NCI-H2081 treated with DMSO at 0.1 percent for 48 hours (cell line): ENCODE results near the gene EIF3L.

ENCODE experiments used
- DNase-seq: peaks from one replicate; lab custom pipeline; 2025; lab: John Stamatoyannopoulos, UW

The EIF3L gene

DNA sequence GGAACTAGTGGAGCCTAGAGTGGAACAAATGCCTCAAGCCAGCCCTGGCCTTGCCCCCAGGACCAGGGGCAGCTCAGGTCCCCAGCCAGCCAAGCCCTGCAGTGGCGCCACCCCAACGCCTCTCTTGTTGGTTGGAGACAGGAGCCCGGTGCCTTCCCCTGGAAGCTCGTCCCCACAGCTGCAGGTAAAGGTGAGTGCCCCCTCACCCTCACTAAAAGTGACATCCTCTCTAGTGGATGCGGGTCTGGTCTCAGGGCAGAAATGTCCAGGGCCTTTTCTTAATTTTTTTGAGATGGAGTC is 78.4 kb downstream of the EIF3L start:
- DNase-seq: no peak

DNA sequence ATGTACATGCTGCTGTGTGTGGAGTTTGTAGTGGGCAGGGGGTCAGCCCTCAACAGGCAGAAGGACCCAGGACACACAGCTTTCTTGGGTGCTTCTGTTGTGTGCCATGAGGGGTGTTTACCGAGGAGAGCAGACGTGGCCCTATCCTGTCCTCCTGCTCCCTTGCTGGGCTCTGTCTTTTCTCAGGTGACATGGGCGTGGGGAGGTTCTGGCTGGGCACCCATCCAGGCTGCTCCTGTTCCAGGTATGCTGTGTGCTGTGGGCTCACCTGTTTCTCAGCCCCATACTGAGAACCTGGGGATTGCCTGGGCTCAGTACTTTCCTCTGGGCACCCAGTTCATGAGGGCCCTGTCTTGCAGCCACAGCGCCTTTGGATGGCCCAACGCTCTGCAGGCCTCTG is 80.2 kb downstream of the EIF3L start:
- DNase-seq: no peak

DNA sequence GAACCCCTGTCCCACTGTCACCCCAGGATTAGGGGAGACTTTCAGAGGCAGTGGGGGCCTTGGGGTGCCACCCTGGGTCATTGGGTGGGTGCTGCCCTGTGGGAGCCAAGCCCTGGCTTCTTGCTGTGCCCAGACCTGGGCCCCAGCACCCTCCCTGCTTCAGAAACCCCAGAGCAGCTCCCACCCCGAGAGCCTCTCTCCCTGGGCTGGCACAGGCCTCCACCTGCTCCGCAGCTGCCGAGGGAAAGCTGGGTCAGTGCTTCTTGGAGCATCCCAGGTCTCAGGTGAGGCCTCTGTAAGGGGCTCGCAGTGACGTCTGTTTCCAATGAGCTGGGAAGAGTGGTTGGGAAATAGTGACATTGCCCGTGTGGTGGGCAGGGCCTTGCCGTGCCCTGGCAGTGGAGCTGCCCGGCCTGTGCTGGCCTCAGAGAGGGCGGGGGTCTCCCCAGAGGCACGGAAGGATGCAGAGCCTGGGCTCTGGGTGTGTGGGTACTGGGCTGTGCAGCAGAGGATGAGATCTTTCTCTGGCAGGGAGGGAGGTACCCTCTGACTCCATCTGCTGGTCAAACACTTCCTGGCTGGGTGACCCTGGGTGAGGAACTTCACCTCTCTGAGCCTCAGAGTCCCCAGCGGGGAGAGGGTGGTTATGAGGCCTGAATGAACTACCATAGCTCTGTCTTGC is 81.2 kb downstream of the EIF3L start:
- no peak for DNase-seq

GRCh38 chr22:37930952-37931440 is 81.8 kb downstream of the EIF3L start:
- no peak for DNase-seq

- no peak for DNase-seq
Observed at GRCh38 chr22:37931893-37932389, 82.7 kb downstream of the EIF3L start.

DNA sequence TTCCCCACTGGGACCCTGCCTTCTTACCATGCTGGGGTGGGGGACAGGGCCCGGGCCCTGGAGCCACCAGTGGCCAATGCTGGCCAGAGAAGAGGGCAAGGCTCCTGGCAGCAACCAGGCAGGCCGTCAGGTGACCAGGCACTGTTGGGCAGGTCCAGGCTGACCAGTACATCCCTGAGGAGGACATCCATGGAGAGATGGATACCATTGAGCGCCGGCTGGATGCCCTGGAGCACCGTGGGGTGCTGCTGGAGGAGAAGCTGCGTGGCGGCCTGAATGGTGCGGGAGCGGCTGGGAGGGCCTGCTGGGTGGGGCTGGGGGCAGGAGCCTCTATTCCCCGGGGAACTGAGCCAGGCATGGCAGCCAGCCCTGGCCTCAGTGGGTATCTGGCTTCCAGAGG is 83.2 kb downstream of the EIF3L start:
- DNase-seq: no peak

GRCh38 chr22:37932821-37933578 is 83.8 kb downstream of the EIF3L start:
- DNase-seq: no peak

- no peak for DNase-seq
Observed at GRCh38 chr22:37933711-37934376, 84.6 kb downstream of the EIF3L start.
